GM19099 (cell line): Measurements from ENCODE around the gene PADI6.

Experiments used
- POLR2A ChIP-seq: IDR thresholded peaks from 3 replicates; pipeline ENCODE4 v1.6.1; 2011; ENCODE audit warnings: low read depth; ENCODE audit not compliant: insufficient read length; ENCODE audit errors: extremely low read depth

The PADI6 gene

DNA sequence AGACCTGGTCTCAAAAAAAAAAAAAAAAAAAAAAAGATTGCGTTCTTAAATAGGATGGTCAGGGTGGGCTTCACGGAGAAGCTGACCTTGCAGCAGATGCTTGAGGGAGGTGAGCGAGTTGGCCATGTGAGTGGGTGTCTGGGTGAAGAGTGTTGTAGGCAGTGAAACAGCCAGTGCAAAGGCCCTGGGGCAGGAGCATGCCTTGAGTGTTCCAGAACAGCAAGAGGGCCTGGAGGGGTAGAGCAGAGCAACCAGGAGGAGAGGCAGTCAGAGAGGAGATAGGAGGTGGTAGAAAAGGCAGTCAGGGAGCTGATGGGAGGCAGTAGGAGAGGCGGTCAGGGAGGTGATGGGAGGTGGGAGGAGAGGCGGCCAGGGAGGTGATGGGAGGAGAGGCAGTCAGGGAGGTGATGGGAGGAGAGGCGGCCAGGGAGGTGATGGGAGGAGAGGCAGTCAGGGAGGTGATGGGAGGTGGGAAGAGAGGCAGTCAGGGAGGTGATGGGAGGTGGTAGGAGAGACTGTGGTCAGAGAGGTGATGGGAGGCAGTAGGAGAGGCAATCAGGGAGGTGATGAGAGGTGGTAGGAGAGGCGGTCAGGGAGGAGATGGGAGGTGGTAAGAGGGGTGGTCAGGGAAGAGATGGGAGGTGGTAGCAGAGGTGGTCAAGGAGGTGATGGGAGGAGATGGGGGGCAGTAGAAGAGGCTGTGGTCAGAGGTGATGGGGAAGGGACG lies 20.2 kb upstream of the PADI6 start:
- no peak for TF ChIP-seq POLR2A

DNA sequence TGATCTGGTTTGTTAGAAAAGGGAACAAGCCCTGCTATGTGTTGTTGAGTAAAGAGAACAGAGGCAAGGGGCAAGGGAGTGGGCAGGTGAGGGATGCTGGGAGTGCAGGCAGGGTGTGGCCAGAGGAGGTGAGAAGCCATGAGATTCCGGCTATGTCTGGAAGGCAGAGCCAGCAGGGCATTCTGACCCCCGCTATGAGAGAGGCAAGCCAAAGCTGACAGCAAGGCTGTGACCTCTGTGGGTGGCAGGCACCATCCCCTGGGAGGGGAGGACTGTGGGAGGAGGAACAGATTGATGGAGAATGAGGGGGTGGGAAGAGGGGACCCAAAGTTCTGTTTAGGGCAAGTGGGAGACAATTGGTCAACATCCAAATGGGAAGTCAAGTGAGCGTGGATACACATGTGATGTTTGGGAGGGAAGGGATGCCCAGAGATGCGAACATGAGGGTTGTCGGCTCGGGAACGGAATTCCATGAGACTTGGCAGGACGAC lies 19.5 kb upstream of the PADI6 start:
- TF ChIP-seq POLR2A: no peak

DNA sequence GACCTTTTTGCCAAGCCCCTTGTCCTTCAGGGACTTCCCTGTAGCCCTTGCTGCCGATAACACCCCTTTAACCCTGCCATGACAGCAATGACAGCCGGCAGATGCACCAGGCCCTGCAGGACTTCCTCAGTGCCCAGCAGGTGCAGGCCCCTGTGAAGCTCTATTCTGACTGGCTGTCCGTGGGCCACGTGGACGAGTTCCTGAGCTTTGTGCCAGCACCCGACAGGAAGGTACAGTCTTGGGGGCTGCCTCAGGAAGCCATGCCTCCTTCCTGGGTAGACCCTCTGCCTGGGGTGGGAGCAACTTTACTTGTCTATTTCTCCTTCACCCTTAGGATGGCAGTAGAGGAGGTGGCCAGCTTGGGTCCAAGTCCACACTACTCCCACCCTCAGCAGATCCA lies 16.1 kb upstream of the PADI6 start:
- no peak for TF ChIP-seq POLR2A

DNA sequence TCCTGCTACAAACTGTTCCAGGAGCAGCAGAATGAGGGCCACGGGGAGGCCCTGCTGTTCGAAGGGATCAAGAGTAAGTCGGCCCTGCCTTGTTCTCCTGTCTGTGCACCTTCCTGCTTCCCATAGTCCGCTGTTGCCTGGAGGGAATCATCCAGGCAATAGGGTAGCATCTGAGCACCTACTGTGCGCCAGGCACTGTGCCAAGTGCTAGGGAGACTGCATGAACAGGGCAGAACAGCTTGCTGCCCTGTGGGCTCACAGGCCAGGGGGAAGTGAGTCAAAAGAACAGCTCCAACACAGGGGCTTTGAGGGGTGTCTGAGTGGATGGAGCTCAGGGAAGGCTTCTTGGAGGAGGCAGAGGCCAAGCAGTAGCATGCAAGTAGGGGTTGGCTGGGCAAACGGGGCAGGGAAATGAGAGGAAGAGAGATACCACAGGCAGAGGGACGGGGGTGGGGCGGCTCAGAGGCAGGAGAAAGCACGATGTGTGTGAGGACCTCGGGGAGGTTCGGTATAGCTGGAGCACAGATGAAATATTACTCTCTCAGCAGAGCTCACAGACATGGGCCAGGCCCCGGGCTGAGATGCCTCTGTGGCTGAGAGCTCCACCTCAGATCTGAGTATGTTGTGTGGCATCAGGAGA lies 15.5 kb upstream of the PADI6 start:
- no peak for TF ChIP-seq POLR2A

DNA sequence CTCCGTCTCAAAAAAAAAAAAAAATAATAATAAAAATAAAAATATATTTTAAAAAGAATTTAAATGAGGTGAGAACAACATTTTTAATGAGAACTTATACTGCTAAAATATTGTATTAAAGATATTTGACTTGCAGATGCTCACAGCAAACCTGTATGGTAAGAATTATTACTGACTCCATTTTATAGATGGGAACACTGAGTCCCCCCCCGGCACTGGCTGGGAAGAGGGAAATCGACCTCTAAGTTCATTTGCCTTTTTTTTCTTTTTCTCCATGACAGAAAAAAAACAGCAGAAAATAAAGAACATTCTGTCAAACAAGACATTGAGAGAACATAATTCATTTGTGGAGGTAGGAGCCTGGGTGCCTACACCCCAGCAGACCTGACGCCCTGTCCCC lies 13.4 kb upstream of the PADI6 start:
- TF ChIP-seq POLR2A: no peak

DNA sequence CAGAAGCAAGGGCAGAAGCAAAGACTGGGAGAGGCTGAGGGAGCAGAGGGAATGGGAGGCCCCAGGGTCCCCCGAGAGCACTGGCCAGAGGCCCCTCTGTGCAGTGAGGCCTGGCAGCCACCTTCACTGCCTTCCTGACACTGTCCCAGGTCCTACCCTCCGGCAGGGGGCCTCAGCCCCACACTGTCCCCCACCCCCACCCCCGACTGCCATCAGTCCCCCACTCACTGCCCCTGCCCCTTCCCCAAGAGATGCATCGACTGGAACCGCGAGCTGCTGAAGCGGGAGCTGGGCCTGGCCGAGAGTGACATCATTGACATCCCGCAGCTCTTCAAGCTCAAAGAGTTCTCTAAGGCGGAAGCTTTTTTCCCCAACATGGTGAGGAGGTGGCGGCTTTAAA lies 13.0 kb upstream of the PADI6 start:
- TF ChIP-seq POLR2A: no peak

DNA sequence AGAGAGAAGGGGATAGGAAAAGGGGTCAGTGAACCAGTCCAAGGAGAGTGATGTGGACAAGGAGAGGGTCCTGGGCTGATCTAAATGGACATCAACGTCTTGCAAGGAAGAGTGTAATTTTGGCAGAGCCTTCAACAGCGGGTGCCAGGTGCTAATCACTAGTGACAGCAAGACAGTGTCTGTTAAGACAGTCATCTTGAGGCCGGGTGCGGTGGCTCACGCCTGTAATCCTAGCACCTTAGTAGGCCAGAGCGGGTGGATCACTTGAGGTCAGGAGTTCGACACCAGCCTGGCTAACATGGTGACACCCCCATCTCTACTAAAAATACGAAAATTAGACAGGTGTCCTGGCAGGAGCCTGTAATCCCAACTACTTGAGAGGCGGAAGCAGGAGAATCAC lies 12.2 kb upstream of the PADI6 start:
- no peak for TF ChIP-seq POLR2A

DNA sequence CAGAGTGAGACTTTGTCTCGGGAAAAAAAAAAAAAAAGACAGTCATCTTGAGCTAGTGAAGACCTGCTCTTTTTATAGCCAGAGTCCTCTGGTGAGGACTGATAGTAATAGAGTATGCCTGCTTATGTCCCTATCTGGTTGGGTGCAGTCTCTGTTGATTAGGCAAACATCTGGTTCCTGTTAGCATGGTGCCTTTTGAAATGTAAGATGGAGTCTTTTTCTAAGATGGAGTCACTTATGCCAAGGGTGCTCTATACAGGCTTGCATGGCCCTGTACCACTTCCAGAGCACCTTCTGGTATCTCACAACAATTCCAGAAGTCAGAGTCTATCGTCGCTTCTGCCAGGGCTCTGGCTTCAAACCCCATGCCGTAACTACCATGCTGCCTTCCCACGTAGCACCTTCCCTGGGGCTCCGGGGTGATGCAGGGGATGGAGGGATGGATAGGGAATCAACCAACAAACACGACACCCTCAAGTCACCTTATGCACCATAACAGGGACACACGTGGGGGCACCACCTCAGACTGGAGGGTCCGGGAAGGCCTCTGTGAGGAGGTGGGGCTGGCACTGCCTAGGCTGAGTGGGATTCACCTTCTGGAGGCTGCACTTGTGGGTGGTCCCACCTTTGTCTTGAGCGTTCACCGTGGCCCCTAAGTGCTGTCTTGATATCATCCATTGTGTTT lies 11.6 kb upstream of the PADI6 start:
- TF ChIP-seq POLR2A: no peak

DNA sequence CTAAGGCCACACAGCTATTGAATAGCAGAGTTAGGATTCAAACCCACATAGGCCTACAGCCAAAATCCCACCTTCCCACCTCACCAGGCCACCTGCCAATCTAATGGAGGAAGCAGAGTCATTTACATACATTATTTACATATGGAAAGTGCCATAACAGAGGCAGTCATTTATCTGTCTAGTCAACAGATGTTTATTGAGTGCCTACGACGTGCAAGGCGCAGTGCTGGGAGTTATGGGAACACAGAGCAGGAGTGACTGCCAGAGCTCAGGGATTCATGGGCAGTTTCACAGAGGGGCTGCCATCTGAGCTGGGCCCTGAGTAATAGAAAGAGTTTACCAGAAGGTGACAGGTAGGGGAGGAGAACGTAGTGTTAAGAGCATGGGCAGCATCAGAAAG lies 10.3 kb upstream of the PADI6 start:
- no peak for TF ChIP-seq POLR2A

DNA sequence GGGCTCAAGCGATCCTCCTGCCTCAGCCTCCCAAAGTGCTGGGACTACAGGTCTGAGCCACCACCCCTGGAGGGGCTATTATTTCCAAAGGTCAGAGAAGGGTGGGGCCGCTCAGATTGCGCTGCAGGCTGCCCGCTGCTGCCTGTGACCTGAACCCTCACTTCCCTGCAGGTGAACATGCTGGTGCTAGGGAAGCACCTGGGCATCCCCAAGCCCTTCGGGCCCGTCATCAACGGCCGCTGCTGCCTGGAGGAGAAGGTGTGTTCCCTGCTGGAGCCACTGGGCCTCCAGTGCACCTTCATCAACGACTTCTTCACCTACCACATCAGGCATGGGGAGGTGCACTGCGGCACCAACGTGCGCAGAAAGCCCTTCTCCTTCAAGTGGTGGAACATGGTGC lies 8.6 kb upstream of the PADI6 start:
- no peak for TF ChIP-seq POLR2A

DNA sequence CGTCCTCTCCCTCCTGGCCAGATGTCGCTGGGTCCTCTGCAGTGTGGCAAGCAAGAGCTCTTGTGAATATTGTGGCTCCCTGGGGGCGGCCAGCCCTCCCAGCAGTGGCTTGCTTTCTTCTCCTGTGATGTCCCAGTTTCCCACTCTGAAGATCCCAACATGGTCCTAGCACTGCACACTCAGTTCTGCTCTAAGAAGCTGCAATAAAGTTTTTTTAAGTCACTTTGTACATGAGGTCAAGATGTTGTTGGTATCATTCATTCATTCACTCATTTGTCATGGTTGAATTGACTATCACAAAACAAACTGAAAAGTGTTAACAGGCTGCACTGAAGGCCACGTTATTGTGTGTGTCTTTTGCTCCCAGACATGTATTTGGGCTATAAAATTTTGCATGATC lies 8.2 kb upstream of the PADI6 start:
- TF ChIP-seq POLR2A: no peak

DNA sequence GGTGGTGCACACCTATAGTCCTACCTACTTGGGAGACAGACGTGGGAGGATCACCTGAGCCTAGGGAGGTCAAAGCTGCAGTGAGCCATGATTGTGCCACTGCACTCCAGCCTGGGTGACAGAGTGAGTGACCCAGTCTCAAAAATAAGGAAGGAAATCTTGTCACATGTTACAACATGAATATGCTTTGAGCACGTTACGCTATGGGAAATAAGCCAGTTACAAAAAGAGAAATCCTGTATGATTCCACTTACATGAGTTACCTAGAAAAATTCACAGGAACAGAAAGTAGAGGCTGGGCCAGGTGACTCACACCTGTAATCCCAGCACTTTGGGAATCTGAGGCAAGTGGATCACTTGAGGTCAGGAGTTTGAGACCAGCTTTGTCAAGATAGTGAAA lies 6.7 kb upstream of the PADI6 start:
- no peak for TF ChIP-seq POLR2A

DNA sequence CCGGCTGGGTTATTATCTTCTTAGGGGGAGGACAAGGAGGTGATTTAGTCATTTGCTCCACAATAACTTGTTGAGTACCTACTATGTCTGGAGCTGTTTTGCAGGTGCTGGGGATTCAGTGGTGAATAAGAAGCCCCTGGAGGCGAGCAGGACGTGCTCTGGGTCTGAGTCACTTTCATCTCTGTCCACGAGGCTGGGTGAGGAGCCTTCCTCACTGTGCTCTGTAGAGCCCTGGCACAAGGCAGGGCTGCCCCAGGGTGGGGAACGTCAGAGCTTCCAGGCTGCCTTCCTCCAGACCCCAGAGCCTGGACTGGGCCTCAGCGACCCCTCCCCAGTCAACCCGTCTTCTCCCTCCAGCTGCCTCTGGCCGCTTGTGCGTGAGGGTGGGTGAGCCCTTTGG lies 2.5 kb upstream of the PADI6 start:
- TF ChIP-seq POLR2A: no peak

DNA sequence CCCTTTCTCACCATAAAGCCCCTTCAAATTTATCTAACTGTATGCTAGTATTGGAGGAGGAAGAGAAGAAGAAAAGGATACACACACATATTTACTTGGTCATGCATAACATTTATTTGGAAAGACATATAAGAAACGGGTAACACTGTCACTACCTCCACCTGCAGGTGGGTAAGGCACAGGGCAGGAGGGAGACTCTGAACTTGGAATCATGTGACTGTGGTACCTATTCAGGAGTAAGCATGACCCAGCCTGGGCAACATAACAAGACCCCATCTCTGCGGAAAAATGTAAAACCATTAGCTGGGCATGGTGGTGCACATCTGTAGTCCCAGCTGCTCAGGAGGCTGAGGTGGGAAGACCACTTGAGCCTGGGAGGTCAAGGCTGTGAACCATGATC lies 1.4 kb upstream of the PADI6 start:
- no peak for TF ChIP-seq POLR2A

DNA sequence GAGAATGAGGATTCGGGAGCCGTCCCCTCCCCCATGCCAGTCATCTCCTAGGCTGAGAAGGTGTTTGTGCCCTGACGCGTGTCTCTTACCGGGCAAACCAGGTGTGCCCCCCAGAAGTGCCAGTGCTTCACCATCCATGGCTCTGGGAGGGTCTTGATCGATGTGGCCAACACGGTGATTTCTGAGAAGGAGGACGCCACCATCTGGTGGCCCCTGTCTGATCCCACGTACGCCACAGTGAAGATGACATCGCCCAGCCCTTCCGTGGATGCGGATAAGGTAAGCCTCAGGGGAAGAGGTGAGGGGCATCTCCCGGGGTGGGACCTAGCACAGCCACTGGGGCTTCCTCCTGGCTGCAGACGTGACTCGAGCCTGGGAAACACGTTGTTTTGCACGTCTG lies 959 bp downstream of the PADI6 start:
- no peak for TF ChIP-seq POLR2A

DNA sequence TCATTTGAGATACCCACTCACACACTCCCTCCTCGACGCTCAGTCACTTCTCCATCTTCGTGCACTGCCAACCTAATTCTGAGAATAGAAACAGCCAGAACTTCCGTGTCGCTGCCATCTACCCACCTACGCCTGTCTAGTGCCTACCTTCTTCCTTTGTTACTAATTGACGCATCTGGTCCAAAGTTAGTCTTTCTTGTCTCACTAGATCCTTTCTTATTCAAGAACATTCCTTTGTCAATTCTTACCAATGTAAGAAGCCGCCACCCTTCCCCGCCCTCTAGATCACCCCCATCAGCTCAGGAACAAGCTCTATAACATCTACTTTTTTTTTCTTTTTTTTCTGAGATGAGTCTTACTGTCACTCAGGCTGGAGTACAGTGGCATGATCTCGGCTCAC lies 3.7 kb downstream of the PADI6 start:
- TF ChIP-seq POLR2A: no peak
